GM08714 (cell line): ENCODE results near the gene HOXB4.

ENCODE experiments used
- H3K4me3 ChIP-seq: fragments of 200-500 bp; sonication (Bioruptor generic); 2 replicates; pipeline ENCODE4 v1.5.1; 2014; ENCODE audit warnings: mild to moderate bottlenecking, low read length, inconsistent platforms
- ZNF274 ChIP-seq: IDR thresholded peaks from 2 replicates; pipeline ENCODE4 v1.6.1; 2012; ENCODE audit warnings: mild to moderate bottlenecking, low read depth, low read length

Gene HOXB4

DNA sequence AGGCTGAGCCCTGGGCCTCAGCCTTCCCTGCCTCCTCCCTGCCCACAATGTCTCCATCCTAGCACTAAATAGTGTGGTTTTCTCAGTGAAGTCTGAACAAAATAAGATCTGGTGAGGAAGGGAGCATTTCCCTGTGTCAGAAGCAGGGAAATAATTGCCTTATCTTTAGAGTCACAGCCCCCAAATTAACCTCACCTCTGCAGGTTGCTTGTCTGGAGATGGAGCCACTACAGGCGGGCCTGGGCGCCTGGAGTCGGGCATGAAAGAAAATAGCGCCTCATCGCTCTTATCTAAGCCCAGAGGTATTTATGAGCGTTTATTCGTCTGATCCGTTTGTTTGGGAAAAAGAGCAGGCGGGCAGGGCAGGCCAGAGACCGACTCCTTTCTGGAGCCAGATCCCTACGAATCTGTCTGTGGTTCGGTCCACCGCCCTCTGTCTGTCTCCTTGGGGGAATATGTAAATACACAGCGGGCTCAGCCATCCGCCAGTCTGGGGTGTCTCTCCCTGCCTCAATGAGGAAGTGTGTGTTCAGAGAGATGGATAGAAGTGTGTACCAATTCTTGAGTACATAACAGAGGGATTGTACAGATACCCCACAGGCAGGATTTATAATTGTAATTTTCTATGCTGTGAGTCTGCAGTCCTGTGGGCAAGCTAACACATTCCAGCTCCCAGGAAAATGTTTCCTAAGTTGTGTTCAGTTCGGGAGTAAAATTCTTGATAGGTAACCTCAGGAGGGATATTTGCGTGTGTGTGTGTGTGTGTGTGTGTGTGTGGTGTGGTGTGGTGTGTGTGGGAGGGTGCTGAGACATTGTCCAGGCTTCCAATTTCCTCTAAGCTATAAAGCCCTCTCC is 22.3 kb upstream of the HOXB4 start:
- TF ChIP-seq ZNF274 = no peak
- no peak overlapping the region for H3K4me3 ChIP-seq

DNA sequence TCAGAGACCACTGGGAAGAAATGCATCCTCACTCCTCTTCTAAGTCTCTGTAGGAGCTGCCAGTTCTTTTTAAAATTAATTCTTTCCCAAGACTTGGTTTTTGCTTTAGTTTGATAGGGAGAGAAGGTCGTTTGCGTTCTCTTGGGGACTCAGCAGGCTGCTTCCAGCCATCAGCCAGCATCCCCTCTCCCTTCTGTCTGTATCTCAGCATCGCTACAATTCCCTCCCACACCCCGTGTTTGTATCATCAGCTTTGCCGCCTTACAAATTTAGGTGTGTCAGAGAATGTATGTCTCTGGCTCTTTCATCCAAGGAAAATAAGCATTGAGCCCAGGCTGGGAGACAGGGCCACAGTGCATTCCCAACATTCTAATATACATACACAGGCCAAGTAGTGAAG is 21.2 kb upstream of the HOXB4 start:
- no peak for TF ChIP-seq ZNF274
- no peak overlapping the region for H3K4me3 ChIP-seq

DNA sequence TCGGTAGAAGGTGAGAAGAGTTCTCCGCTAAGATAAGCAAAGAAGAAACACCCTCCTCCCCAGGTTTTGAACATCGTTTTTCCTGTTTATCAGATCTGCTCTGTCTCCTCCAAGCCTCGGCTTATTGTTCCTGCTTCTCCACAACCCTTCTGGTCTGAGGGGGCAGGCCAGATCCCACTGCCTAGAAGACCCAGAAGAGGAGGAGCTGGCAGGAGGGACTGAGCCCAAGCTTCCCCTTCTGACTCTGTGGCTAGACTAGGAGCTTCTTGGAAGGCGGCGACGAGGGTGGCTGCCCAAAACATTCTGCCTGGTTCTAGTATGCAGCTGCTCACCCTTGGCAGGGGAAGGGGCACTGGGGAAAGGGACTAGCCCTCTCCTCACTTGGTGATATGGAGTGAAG is 20.6 kb upstream of the HOXB4 start:
- H3K4me3 ChIP-seq = no peak overlapping the region
- no peak for TF ChIP-seq ZNF274

DNA sequence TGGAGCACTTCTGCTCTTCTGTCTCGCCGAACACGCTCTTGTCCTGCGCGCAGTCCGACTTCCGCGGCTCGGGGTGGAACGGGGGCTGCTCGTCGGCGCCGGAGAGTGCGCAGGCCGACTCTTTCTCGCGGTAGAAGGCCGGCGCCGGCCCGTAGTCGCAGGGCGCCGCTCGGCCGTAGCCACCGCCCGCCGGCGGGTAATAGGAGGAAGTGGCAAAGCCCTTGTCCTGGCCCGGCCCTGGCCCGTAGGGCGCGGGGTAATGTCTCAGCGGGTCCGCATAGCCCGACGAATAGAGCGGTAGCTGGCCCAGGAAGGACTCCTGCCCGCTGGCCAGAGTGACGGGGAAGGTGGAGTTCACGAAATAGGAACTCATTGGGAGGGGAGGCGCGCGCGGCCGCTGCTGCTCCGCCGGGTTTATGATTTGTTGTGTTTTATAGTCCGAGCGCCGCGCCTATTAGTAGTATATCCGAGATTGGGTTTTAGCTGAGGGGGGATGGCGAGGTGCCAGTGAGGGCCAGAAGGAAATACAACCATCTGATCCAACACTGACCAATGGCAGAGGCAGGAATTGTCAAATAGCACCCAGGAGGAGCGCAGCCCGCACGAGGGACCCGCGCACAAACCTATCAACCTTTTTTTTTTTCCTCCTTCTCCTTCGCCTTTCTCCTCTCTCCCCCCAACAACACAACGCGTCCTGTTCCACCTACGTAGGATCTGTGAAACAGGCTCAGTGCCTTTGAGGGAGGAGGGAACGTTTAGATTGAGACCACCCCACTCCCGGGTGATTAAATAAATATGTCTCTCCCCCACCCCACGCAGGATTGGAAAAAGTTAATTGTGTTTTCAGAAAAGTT is 19.9 kb upstream of the HOXB4 start:
- H3K4me3 ChIP-seq = peak overlapping the region; percentile 56; the same call in 1 of the 2 replicates
- no peak for TF ChIP-seq ZNF274

DNA sequence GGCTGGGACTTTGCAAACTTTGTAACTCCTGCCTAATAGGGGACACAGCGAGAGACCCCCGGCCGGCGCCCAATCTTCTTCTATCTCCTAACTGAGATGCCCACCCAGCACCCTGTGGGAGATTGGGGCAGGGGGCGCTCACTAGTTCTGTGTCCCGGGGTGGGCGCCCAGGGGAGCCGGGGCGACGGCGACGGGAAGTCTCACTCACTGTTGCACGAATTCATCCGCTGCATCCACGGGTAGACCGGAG is 19.3 kb upstream of the HOXB4 start:
- H3K4me3 ChIP-seq = peak overlapping the region; percentile 56; the same call in 1 of the 2 replicates
- TF ChIP-seq ZNF274 = no peak

DNA sequence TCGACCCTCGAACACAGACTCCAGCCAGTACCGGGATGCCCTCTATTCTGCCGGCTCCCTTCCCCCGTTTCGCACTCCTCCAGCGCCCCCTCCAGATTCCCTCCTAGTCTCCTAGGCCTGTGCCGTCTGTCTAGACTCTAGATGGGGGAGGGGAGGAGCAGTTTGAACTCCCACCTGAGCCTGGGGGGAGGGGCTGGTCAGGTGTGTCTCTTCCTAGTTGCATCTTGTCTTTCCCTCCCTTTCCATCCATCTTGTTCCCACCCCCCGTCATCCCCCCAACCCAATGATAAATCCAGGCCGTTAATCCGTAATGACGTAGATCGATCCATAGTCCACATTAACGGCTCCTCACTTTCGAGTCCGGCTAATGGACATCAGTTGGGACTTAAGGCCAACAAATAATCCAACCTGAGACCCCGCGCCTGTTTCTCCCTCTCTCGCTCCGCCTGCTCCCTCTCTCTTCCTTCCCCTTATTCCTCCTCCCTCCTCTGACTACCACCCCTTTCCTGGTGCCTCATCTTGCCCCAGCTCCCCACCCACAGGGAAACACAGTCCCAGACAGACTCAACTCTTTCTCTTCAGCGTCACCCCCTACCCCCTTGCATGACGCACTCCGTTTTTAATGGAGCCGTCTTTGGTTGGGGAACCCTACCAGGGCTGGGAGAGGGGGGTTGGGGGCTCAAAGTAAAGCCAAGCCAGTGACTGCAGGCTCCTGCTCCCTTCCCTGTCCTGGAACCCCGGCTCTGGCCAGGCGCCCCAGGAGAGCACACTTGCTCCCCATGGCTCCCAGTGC is 18.8 kb upstream of the HOXB4 start:
- H3K4me3 ChIP-seq = peak overlapping the region; percentile 56; the same call in 1 of the 2 replicates

DNA sequence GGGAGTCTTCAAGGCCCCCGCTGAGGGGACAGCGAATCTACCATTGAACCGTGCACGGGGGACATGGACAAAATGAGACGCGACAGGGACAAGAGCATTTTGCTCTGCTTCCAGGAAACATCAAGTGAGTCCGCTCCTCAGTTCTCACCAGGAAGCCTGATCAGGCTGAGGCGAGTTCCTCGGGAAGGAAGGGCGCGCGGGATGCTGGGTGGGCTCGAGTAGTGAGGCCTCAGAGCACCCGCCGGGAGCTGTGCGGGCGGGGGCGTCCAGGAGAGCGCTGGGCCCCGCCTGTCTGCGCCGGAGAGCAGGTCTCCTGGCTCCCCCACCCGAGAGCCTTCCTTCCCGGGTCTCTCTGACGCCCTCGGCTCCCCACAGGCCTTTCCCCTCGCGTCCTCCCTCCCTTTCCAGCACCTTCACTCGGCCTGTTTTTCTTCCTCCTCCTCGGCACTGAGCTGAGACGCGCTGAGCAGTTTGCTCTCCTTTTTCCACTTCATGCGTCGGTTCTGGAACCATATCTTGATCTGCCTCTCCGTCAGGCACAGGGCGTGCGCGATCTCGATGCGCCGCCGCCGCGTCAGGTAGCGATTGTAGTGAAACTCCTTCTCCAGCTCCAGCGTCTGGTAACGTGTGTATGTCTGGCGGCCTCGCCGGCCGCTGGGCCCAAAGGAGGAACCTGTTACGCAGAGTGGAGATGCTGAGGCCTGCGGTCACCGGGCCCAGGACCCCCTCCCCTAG is 18.0 kb upstream of the HOXB4 start:
- no peak for TF ChIP-seq ZNF274
- no peak overlapping the region; the same call in 1 of the 2 replicates for H3K4me3 ChIP-seq

More for the DNA sequence above, 18.8 kb upstream of the HOXB4 start:
- TF ChIP-seq ZNF274 = no peak

DNA sequence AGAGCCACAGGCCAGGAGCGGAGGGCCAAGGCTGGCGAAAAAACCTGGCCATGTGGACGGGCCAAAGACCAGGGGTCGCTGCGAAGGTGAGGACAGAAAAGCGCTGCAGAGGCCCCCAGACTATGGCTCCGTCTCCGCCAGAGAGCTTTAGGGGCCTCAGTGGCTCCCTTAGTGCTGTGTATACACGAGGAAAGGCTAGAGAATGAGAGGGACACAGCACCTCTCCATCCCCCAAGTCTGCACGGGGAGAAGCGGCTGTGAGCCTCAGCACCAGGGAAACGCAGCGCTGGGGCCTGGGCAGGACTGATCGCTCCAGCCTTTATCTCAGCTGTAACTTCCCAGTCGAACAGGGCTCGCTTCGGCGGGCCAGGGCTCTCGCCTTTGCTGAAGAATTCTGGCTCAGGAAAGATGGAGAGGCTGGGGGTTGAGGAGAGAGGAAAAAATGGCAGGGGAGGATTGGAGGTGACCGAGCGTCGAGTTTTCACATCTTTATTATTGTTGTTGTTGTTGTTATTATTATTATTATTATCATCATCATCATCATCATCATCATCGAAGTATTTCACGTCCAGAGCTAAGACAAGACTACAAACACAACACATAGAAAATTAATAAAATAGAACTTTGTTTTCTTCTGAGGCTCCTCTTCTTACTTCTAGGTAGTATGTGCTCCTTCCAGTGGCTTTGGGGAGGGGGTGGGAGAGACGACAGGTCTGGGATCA is 17.3 kb upstream of the HOXB4 start:
- no peak for TF ChIP-seq ZNF274
- no peak overlapping the region for H3K4me3 ChIP-seq

DNA sequence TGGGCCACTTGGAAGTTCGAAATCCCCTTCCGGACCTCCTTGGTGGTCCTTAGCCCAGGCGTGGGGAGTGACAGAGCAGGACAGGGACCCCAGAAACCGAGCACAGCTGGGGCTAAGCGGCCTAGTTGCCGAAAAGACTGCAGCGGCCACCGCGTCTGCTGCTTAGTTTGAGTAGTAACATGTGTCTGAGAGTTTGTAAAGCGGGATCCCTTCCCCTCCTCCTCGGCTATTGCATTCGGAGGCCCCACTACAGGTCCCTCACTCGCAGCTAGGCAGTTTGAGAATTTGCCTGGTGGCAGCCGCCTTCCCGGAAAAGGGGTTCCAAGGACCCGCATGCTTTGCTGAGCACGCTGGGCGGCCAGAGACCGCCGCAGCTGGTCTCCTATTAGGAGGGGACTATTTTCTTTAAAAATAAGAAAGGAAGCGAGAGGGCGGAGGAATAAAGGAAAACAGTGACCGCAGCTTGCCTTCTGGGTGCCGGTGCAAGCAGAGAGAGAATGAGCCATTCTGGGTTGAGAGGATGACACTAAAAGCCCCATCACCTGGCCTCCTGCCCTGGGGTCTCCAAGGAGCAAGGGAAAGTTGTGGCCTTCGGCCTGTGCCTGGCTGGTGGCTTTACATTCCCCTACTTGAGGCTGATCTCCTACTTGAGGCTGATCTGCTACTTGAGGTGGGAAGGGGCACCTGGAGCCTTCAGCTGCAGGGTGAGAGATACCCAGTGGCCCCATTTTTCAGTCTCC is 16.6 kb upstream of the HOXB4 start:
- H3K4me3 ChIP-seq = no peak overlapping the region
- no peak for TF ChIP-seq ZNF274

DNA sequence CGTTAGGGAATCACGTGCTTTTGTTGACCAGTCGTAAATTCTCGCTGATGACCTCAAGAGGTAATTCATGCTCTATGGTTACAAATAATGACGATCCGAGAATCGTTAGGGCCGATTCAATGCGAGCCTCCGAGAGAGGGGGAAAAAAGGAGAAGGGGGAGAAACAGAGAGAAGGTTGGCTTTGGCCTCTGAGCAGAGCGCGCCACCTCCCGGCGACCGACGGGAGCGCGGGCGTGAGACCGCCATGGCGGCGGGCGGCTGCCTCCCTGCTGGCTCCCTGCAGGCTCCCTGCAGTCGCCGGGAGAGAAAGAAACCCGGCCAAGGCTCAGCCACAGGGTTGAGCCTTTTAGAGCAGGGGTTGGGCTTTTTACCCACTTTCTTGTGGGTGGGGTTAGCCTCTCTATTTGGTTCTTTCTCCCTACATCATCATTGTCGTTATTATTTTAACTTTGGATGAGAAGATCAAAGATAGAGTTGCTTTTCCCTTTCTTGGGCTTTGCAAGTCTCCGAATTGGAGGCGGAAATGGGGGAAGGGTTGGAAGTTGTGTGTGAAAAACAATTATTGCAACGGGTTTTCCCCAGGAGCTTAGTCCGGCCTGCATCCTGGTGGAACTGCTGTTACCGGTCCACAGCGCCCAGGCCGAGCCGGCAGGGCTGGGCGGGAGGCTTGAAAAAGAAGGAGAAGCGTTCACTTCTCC is 15.8 kb upstream of the HOXB4 start:
- no peak overlapping the region; the same call in 1 of the 2 replicates for H3K4me3 ChIP-seq
- TF ChIP-seq ZNF274 = no peak

DNA sequence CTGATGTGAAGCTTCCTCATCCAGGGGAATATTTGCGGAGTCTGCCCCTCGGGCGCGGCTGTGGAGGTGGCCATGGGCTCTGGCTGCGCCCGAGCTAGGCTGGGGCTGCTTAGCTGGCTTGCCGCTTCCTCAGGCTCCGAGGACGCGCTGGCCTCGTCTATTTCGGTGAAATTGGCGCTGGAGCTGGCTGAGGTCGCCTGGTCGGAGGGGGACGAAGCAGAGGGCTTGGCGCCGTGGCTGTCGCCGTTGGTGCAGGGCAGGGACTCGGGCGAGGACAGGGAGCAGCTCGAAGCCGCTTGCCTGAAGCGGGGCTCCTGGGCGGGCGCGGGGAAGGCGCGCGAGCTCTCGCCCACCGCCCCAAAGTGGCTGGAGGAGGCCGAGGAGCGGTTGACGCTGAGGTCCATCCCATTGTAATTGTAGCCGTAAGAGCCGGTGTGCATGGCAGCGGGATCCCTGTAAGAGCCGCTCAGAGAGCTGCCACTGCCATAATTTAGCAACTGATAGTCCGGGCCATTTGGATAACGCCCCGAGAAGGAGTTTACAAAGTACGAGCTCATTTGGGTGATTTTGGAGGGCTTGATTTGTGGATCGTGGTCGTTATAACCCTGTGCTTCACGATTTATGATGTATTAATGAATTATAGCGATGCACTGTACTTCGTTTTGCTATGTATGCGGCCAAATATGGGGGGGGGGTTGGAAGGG is 15.1 kb upstream of the HOXB4 start, which contains the start of gene HOXB5:
HOXB5 (minus strand) TSS at position 654 of the 704 bp plus-strand sequence; CDS start at position 557, 97 bp downstream.
- H3K4me3 ChIP-seq = peak within 1 kb of the TSS; percentile 52; the same call in 1 of the 2 replicates
- TF ChIP-seq ZNF274 = no peak
